HAP-1 (cell line): ENCODE measurements around the gene SSBP2.
"Not testable (repeated sequence)": the region's sequence is repeated elsewhere in the genome, so short reads cannot be mapped to it uniquely, and the experiment has no call there.

Source experiments
- DNase-seq, 2 experiments: peaks; one replicate each; pipeline ENCODE4 v3.0.0-alpha.2; 2016 to 2020; ENCODE audit warnings: low spot score in 2 of 2
- H3K27me3 ChIP-seq: fragments of 250-450 bp; sonication (Bioruptor Pico); 2 replicates; pipeline ENCODE4 v1.5.1; 2020; ENCODE audit warnings: low read depth, mild to moderate bottlenecking, moderate library complexity
- H3K36me3 ChIP-seq: fragments of 250-450 bp; sonication (Bioruptor Pico); replicated peaks from 2 replicates; pipeline ENCODE4 v1.5.1; 2020; ENCODE audit warnings: mild to moderate bottlenecking
- H3K4me1 ChIP-seq: fragments of 250-450 bp; sonication (Bioruptor Pico); 2 replicates; pipeline ENCODE4 v1.5.1; 2020; ENCODE audit warnings: mild to moderate bottlenecking
- H3K4me3 ChIP-seq: fragments of 250-450 bp; sonication (Bioruptor Pico); 2 replicates; pipeline ENCODE4 v1.5.1; 2020; ENCODE audit warnings: mild to moderate bottlenecking, moderate library complexity
- H3K9me3 ChIP-seq: fragments of 250-450 bp; sonication (Bioruptor Pico); 2 replicates; pipeline ENCODE4 v1.5.1; 2020; ENCODE audit warnings: mild to moderate bottlenecking, moderate library complexity
- in situ Hi-C: fragments of 300-500 bp; cut with MboI; formaldehyde crosslinking; loops from 3 replicates; pipeline ENCODE4 v1.14.3; 2020; ENCODE audit warnings: low sequenced_read_pairs, inconsistent platforms, mixed read lengths

SSBP2 gene

GRCh38 chr5:81488862-81489261 is 262.0 kb downstream of the SSBP2 start:
- no peak for DNase-seq
- Histone ChIP-seq H3K4me1 (no peaks in the 10 kb centered on the region), H3K36me3 (no peaks in the 10 kb centered on the region), H3K4me3 (no peak overlapping the region), H3K27me3 (no peaks in the 10 kb centered on the region), H3K9me3 (no peaks in the 10 kb centered on the region)
- in situ Hi-C loops: no loop called here

GRCh38 chr5:81486711-81487110 is 264.2 kb downstream of the SSBP2 start:
- Histone ChIP-seq H3K36me3 (no peaks in the 10 kb centered on the region), H3K4me1 (no peaks in the 10 kb centered on the region), H3K27me3 (no peaks in the 10 kb centered on the region), H3K4me3 (no peak overlapping the region), H3K9me3 (no peaks in the 10 kb centered on the region)
- in situ Hi-C loops: no loop called here
- DNase-seq: no peak

DNA sequence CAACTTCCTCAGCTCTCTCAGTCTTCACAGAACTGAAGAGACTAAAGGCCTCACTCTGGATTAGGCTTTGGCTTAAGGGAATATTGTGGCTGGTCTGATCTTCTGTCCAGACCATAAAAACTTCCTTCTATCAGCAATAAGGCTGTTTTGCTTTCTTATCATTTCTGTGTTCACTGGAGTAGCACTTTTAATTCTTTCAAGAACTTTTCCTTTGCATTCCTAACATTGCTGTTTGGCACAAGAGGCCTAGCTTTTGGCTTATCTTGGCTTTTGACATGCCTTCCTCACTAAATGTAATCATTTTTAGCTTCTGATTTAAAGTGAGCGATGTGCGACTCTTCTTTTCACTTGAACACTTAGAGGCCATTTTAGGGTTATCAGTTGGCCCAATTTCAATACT is 268.3 kb downstream of the SSBP2 start:
- in situ Hi-C loops: no loop called here
- Histone ChIP-seq H3K36me3 (no peaks in the 10 kb centered on the region), H3K27me3 (no peaks in the 10 kb centered on the region), H3K4me1 (no peaks in the 10 kb centered on the region), H3K9me3 (no peaks in the 10 kb centered on the region), H3K4me3 (no peak overlapping the region)
- DNase-seq: no peak

DNA sequence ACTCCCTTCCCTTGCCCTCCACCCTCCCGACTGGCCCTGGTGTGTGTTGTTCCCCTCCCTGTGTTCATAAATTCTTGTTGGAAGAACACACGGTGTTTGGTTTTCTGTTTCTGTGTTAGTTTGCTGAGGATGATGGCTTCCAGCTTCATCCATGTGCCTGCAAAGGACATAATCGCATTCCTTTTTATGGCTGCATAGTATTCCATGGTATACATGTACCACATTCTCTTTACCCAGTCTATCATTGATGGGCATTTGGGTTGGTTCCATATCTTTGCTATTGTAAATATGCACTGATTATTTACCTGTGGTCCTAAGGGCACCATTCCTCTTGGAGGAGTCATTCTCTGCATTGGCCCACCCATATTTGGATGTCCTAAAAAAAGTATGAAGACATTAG is 277.5 kb downstream of the SSBP2 start:
- H3K27me3 ChIP-seq, H3K36me3 ChIP-seq, DNase-seq, H3K4me1 ChIP-seq, H3K4me3 ChIP-seq, in situ Hi-C loops, H3K9me3 ChIP-seq: not testable (repeated sequence)

DNA sequence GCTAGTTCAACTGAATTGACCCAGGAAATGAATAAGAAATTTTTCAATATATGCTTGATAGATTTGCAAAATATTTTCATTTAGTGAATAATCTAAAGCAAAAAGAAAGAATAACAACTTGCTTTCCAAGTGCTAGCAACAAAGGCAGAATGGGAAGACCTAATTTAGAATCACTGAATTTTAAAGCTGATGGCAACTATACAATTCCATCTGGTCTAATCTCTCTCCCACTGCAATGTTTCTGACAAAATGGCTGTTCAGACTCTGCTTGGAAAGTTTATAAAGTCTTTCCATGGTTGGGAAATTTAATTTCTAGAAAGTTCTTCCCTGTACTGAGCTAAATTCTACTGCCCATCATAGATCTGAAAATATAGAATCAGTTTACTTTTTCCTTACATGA is 281.2 kb downstream of the SSBP2 start:
- H3K27me3 ChIP-seq: no peaks in the 10 kb centered on the region
- H3K4me1 ChIP-seq: no peaks in the 10 kb centered on the region
- peaks cover 10% of the 10 kb centered on the region; the same call in 1 of the 2 replicates for H3K36me3 ChIP-seq
- no peak overlapping the region for H3K4me3 ChIP-seq
- H3K9me3 ChIP-seq: no peaks in the 10 kb centered on the region
- no peak for DNase-seq
- in situ Hi-C loops: no loop called here

GRCh38 chr5:81450940-81451339 is 300.0 kb downstream of the SSBP2 start:
- DNase-seq: no peak
- no peaks in the 10 kb centered on the region for H3K4me1 ChIP-seq
- H3K9me3 ChIP-seq: no peaks in the 10 kb centered on the region
- H3K4me3 ChIP-seq: no peak overlapping the region
- H3K27me3 ChIP-seq: no peaks in the 10 kb centered on the region
- no peaks in the 10 kb centered on the region for H3K36me3 ChIP-seq
- in situ Hi-C loops: no loop called here

- peaks cover 15% of the 10 kb centered on the region for H3K4me1 ChIP-seq
- H3K27me3 ChIP-seq: no peaks in the 10 kb centered on the region
- H3K9me3 ChIP-seq: no peaks in the 10 kb centered on the region
- peak in 1 of 2 experiments; percentile 73 for DNase-seq
- H3K36me3 ChIP-seq: no peaks in the 10 kb centered on the region
- in situ Hi-C loops: no loop called here
- H3K4me3 ChIP-seq: no peak overlapping the region
Measured at GRCh38 chr5:81435023-81435422, 315.9 kb downstream of the SSBP2 start.

GRCh38 chr5:81429985-81430384 is 320.9 kb downstream of the SSBP2 start:
- Histone ChIP-seq H3K27me3 (no peaks in the 10 kb centered on the region), H3K4me1 (peaks cover 17% of the 10 kb centered on the region), H3K36me3 (no peaks in the 10 kb centered on the region), H3K4me3 (no peak overlapping the region), H3K9me3 (no peaks in the 10 kb centered on the region)
- in situ Hi-C loops: no loop called here
- no peak for DNase-seq

- Histone ChIP-seq H3K4me1 (peaks cover 13% of the 10 kb centered on the region), H3K9me3 (no peaks in the 10 kb centered on the region), H3K36me3 (no peaks in the 10 kb centered on the region), H3K27me3 (no peaks in the 10 kb centered on the region), H3K4me3 (no peak overlapping the region)
- DNase-seq: no peak
- in situ Hi-C loops: no loop called here
Measured at GRCh38 chr5:81429363-81429762, 321.5 kb downstream of the SSBP2 start.

DNA sequence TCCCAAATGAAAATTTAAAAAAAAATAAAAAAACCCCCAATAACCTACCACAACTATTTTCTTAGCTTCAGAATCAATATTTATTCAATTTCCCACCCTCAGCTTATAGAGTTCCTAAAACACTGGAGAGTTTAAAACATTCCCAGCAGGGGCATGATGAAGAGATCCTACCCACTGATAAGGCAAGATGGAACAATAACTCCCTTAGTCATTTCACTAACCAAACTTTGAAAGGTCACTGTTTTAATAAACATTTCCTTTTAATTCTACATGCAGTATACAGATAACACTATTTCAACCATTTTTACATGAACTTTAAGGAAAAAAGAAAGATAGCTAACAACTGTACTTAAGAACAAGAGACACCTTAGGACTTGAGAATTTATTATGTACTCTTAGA is 322.0 kb downstream of the SSBP2 start:
- no peak for DNase-seq
- in situ Hi-C loops: no loop called here
- Histone ChIP-seq H3K27me3 (no peaks in the 10 kb centered on the region), H3K9me3 (no peaks in the 10 kb centered on the region), H3K36me3 (no peaks in the 10 kb centered on the region), H3K4me3 (no peak overlapping the region), H3K4me1 (peaks cover 13% of the 10 kb centered on the region)

GRCh38 chr5:81428446-81428845 is 322.5 kb downstream of the SSBP2 start:
- no peak for DNase-seq
- Histone ChIP-seq H3K27me3 (no peaks in the 10 kb centered on the region), H3K4me1 (peaks cover 9% of the 10 kb centered on the region), H3K9me3 (no peaks in the 10 kb centered on the region), H3K36me3 (no peaks in the 10 kb centered on the region), H3K4me3 (no peak overlapping the region)
- in situ Hi-C loops: no loop called here

DNA sequence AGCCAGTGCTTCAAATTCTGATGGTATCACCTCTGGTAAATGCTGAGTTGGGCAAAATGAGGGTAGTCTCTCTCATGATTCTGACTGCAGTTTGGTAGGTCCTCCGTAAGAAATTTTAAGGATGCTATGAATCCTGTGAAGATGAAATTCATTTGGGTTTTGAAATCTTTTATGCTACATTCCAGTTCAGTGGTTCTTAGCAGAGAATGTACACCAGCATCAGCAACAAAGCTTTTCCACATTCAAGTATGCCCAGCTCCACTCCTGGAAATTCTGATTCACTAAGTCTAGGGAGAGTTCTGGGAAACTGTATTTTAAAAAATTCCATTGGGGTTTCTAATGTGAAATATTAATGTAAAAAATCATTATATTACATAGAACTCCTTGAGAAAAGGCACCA is 323.3 kb downstream of the SSBP2 start:
- peaks cover 8% of the 10 kb centered on the region for H3K4me1 ChIP-seq
- H3K36me3 ChIP-seq: no peaks in the 10 kb centered on the region
- no peak for DNase-seq
- H3K9me3 ChIP-seq: no peaks in the 10 kb centered on the region
- no peaks in the 10 kb centered on the region for H3K27me3 ChIP-seq
- no peak overlapping the region for H3K4me3 ChIP-seq
- in situ Hi-C loops: no loop called here

DNA sequence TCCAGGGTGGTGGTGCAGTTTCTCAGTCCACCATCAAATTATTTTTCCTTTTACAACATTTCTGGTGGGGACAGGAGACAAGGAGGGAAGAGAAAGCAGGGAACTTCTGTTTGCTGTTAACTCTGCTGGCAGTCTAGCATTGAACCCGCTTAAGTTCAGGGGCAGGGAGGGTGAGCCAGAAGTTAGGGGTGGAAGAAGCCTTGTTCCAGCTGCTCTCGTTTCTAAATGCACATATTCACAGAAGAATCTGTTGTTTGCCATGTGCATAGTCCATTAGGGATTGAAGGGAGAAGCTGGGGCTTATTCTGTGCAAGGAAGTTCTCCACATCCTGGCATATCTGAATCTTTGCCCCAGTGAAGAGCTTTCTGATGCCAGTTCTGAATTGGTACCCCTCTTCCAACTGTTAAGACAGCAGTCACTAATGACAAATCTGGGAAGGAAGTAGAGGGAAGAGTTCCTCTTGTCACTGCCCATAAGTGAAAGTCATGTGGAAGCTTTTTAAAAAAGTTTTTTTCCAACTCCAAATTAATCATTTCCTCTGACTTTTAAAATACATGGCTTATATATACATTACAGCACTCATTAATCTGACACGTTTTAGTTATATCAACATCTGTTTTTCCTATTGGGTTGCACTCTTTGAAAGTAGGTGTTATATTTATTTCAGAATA is 324.4 kb downstream of the SSBP2 start:
- no peaks in the 10 kb centered on the region for H3K9me3 ChIP-seq
- no peaks in the 10 kb centered on the region for H3K36me3 ChIP-seq
- H3K27me3 ChIP-seq: no peaks in the 10 kb centered on the region
- in situ Hi-C loops: no loop called here
- H3K4me3 ChIP-seq: no peak overlapping the region
- no peak for DNase-seq
- H3K4me1 ChIP-seq: peaks cover 8% of the 10 kb centered on the region

DNA sequence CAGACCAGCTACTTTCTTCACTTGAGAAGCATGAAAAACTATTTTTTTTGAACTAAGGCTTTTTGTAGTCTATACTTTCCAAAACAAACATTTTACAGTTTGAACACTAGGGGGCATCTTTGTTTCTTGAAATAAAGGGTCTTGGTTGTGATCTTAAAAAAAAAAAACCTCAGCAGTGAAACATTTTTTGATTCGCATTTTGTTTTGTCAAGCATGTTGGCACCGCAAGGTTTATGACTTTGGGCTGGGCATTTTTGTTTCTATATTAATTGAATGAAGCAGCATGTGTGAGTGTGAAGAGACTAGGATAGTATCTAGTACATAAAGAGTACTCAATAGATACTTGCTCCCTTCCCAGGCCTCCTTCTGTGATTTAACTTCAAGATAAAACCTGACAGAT is 325.3 kb downstream of the SSBP2 start:
- H3K4me1 ChIP-seq: peaks cover 8% of the 10 kb centered on the region
- in situ Hi-C loops: no loop called here
- H3K4me3 ChIP-seq: no peak overlapping the region
- no peaks in the 10 kb centered on the region for H3K36me3 ChIP-seq
- H3K9me3 ChIP-seq: no peaks in the 10 kb centered on the region
- peak in 1 of 2 experiments; percentile 55 for DNase-seq
- H3K27me3 ChIP-seq: no peaks in the 10 kb centered on the region

GRCh38 chr5:81424728-81425127 is 326.2 kb downstream of the SSBP2 start:
- DNase-seq: no peak
- H3K27me3 ChIP-seq: no peaks in the 10 kb centered on the region
- no peaks in the 10 kb centered on the region for H3K9me3 ChIP-seq
- H3K36me3 ChIP-seq: no peaks in the 10 kb centered on the region
- in situ Hi-C loops: no loop called here
- H3K4me1 ChIP-seq: peaks cover 13% of the 10 kb centered on the region
- H3K4me3 ChIP-seq: no peak overlapping the region
